ENCODE measurements around the gene DEPDC5.

DEPDC5 gene

DNA sequence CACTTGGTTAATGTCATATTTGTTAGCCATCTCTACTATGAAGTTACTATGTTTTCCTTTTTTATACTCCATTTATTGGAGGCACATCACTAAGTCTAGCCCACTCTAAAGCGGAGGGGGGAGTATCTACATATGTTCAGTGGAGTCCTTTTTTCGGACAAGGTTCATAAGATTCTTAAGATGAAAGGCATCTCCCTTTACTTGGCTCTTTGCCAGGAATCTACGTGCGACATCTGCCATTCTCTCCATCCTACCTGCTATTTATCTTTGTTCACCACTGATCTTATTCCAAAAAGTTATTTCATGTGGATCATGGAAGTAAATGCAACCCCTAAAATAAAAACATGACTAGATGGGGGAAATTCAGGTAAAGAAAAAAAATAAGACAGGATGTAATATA lies 113.1 kb downstream of the DEPDC5 start:
- no peak for TF ChIP-seq CTCF (IDR thresholded peaks at IDR 0.05)
- H3K9me3 ChIP-seq (ENCODE audit: control insufficient read depth, low read length): no peaks in the 10 kb centered on the region
- H3K27me3 ChIP-seq (ENCODE audit: control insufficient read depth, insufficient read depth, low read length): no peaks in the 10 kb centered on the region
- H3K27ac ChIP-seq: no peak overlapping the region
- H3K36me3 ChIP-seq (ENCODE audit: control insufficient read depth, insufficient read depth, low read length): no peaks in the 10 kb centered on the region
- no peaks in the 10 kb centered on the region for H3K4me1 ChIP-seq
- no peak overlapping the region for H3K9ac ChIP-seq
- H3K4me2 ChIP-seq (ENCODE audit: low read length): no peak overlapping the region
- no peak overlapping the region for H3K4me3 ChIP-seq (ENCODE audit: low read depth, low read length)
- no peaks in the 10 kb centered on the region for H3K79me2 ChIP-seq
- H2AFZ ChIP-seq: no peak overlapping the region

DNA sequence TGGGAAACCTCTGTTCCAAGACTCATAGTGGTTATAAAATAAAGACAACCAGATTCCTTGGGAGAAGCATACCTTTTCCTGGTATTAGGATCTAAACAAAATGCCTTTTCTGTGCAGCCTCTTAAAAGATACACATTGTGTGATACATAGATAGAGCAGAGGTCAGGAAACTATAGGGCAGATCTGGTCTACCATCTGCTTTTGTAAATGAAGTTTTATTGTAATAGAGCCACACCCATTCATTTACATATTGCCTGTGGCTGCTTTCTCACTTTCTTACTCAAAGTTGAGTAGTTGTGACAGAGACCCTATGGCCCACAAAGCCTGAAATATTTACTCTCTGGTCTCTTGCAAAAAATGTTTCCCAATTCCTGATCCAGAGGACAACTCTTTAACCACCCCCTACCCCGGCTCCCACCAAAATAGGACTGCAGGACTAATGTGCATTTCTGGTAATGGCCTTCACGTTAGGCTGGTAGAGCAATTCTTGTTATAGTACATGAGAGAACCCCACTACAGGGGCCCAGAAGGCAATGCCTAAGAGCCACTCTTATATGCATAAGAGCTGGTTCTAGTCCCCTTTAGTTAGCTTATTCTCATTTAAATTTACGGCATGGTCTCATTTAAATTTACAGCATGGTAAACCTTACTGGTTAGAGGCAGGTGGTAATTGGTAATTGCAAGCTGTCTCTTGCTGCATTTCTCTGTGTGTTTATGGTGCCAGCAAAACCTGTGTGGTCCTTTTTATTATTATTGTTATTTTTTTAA lies 113.8 kb downstream of the DEPDC5 start:
- no peak overlapping the region for H3K27ac ChIP-seq
- H3K79me2 ChIP-seq: no peaks in the 10 kb centered on the region
- no peaks in the 10 kb centered on the region for H3K36me3 ChIP-seq (ENCODE audit: control insufficient read depth, insufficient read depth, low read length)
- no peak overlapping the region for H3K4me3 ChIP-seq (ENCODE audit: low read depth, low read length)
- no peak overlapping the region for H3K4me2 ChIP-seq (ENCODE audit: low read length)
- no peaks in the 10 kb centered on the region for H3K27me3 ChIP-seq (ENCODE audit: control insufficient read depth, insufficient read depth, low read length)
- H3K4me1 ChIP-seq: no peaks in the 10 kb centered on the region
- H2AFZ ChIP-seq: no peak overlapping the region
- no peaks in the 10 kb centered on the region for H3K9me3 ChIP-seq (ENCODE audit: control insufficient read depth, low read length)
- TF ChIP-seq CTCF (IDR thresholded peaks at IDR 0.05): no peak
- H3K9ac ChIP-seq: no peak overlapping the region

GRCh38 chr22:31869739-31870138 lies 115.9 kb downstream of the DEPDC5 start:
- Histone ChIP-seq H3K9ac (no peak overlapping the region), H3K9me3 (ENCODE audit: control insufficient read depth, low read length) (no peaks in the 10 kb centered on the region), H3K4me1 (no peaks in the 10 kb centered on the region), H3K4me2 (ENCODE audit: low read length) (no peak overlapping the region), H3K27me3 (ENCODE audit: control insufficient read depth, insufficient read depth, low read length) (no peaks in the 10 kb centered on the region), H3K79me2 (no peaks in the 10 kb centered on the region), H3K36me3 (ENCODE audit: control insufficient read depth, insufficient read depth, low read length) (no peaks in the 10 kb centered on the region), H3K27ac (no peak overlapping the region), H2AFZ (no peak overlapping the region), H3K4me3 (ENCODE audit: low read depth, low read length) (no peak overlapping the region)
- no peak for TF ChIP-seq CTCF (IDR thresholded peaks at IDR 0.05)

DNA sequence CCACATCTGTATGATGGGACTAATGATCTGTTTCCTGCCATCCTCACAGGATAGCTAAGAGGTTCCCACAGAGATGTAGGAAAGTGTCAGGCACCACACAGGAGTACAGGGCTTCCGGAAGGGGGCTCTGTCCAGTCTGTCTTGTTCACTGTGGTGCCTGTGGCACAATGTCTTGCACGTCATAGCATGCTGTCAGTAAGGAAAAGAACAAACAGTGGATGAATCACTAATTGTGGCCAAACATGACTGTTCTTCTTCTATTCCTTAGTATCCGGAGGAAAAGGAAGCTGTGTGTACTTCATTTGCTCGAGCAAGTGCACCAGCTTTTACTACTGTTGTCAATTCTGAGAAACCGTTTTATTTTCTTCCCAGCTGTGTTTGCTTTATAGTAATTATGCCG lies 117.1 kb downstream of the DEPDC5 start:
- H3K4me3 ChIP-seq (ENCODE audit: low read depth, low read length): no peak overlapping the region
- H3K79me2 ChIP-seq: no peaks in the 10 kb centered on the region
- no peaks in the 10 kb centered on the region for H3K36me3 ChIP-seq (ENCODE audit: control insufficient read depth, insufficient read depth, low read length)
- no peak overlapping the region for H3K9ac ChIP-seq
- no peak overlapping the region for H2AFZ ChIP-seq
- H3K9me3 ChIP-seq (ENCODE audit: control insufficient read depth, low read length): no peaks in the 10 kb centered on the region
- no peak for TF ChIP-seq CTCF (IDR thresholded peaks at IDR 0.05)
- no peak overlapping the region for H3K27ac ChIP-seq
- H3K27me3 ChIP-seq (ENCODE audit: control insufficient read depth, insufficient read depth, low read length): no peaks in the 10 kb centered on the region
- no peaks in the 10 kb centered on the region for H3K4me1 ChIP-seq
- H3K4me2 ChIP-seq (ENCODE audit: low read length): no peak overlapping the region

- H3K36me3 ChIP-seq (ENCODE audit: control insufficient read depth, insufficient read depth, low read length): no peaks in the 10 kb centered on the region
- H3K4me1 ChIP-seq: no peaks in the 10 kb centered on the region
- no peaks in the 10 kb centered on the region for H3K9me3 ChIP-seq (ENCODE audit: control insufficient read depth, low read length)
- H3K9ac ChIP-seq: no peak overlapping the region
- no peak overlapping the region for H2AFZ ChIP-seq
- no peak overlapping the region for H3K4me3 ChIP-seq (ENCODE audit: low read depth, low read length)
- no peak overlapping the region for H3K4me2 ChIP-seq (ENCODE audit: low read length)
- H3K79me2 ChIP-seq: no peaks in the 10 kb centered on the region
- H3K27ac ChIP-seq: no peak overlapping the region
- no peaks in the 10 kb centered on the region for H3K27me3 ChIP-seq (ENCODE audit: control insufficient read depth, insufficient read depth, low read length)
- no peak for TF ChIP-seq CTCF (IDR thresholded peaks at IDR 0.05)
Observed at GRCh38 chr22:31871480-31871879, 117.7 kb downstream of the DEPDC5 start.

Data from parathyroid adenoma (tissue), 2 donors.